Endodermal cell (in vitro differentiated cells): Measurements from ENCODE around the gene SYNDIG1. TPM values are rescaled to one million over a fixed set of nuclear protein-coding genes. Genes with fewer than 3 reads are reported as not detected.

Source experiments
- DNase-seq: peaks from one replicate; pipeline ENCODE4 v3.0.0-alpha.2; 2017
- H3K27ac ChIP-seq: 2 replicates; pipeline ENCODE4 v1.5.1; 2013; ENCODE audit warnings: mild to moderate bottlenecking, low read depth, low read length, moderate library complexity
- H3K27me3 ChIP-seq: 2 replicates; pipeline ENCODE4 v1.6.1; 2013; ENCODE audit warnings: mild to moderate bottlenecking, low read length, moderate library complexity; ENCODE audit not compliant: insufficient read depth, control insufficient read depth, poor library complexity, severe bottlenecking
- H3K36me3 ChIP-seq: 2 replicates; pipeline ENCODE4 v1.7.0; 2013; ENCODE audit warnings: mild to moderate bottlenecking, low read length, moderate library complexity; ENCODE audit not compliant: control insufficient read depth, insufficient read depth
- H3K4me1 ChIP-seq: one replicate; pipeline ENCODE4 v1.7.0; 2013; ENCODE audit warnings: low read length; ENCODE audit not compliant: control insufficient read depth, insufficient read depth
- H3K4me3 ChIP-seq: 2 replicates; pipeline ENCODE4 v1.5.1; 2013; ENCODE audit warnings: mild to moderate bottlenecking, low read length, moderate library complexity
- H3K9ac ChIP-seq: 2 replicates; pipeline ENCODE4 v1.6.1; 2013; ENCODE audit warnings: mild to moderate bottlenecking, low read length, moderate library complexity; ENCODE audit not compliant: poor library complexity, severe bottlenecking; ENCODE audit errors: extremely low read depth
- H3K9me3 ChIP-seq: 2 replicates; pipeline ENCODE4 v1.6.1; 2013; ENCODE audit warnings: mild to moderate bottlenecking, low read length, moderate library complexity; ENCODE audit not compliant: control insufficient read depth
- H3K27ac Mint-ChIP-seq: 2 replicates; pipeline ENCODE4 v1.8.0; 2020; ENCODE audit warnings: mixed read lengths
- H3K27me3 Mint-ChIP-seq: 2 replicates; pipeline ENCODE4 v1.8.0; 2021; ENCODE audit warnings: mild to moderate bottlenecking, mixed read lengths; ENCODE audit not compliant: insufficient read depth
- H3K36me3 Mint-ChIP-seq: 2 replicates; pipeline ENCODE4 v1.8.0; 2020; ENCODE audit warnings: low read depth, mixed read lengths
- H3K4me1 Mint-ChIP-seq: 2 replicates; pipeline ENCODE4 v1.8.0; 2020; ENCODE audit warnings: mixed read lengths
- H3K4me3 Mint-ChIP-seq: 2 replicates; pipeline ENCODE4 v1.8.0; 2020; ENCODE audit warnings: mild to moderate bottlenecking, moderate library complexity, mixed read lengths
- H3K9me3 Mint-ChIP-seq: 2 replicates; pipeline ENCODE4 v1.8.0; 2020; ENCODE audit warnings: mild to moderate bottlenecking, mixed read lengths
- WGBS, 2 experiments: methylation state at CpG; one replicate each; pipeline versions ENCODE4 v1.1.5 to v1.1.7; 2013; ENCODE audit warnings: missing lambda C conversion rate in 2 of 2, mixed read lengths in 1 of 2; ENCODE audit not compliant: insufficient coverage in 1 of 2, insufficient read length in 1 of 2; 5-methylcytosine and 5-hydroxymethylcytosine counted together
- total RNA-seq, 2 donors: library from RNA; stranded (reverse); fragmentation: NEBNext Ultra II Directional in 1 of 2; extraction: Animal tissue kit (Norgen Biotek cat#: 25700) in 1 of 2; gene quantifications; 2 replicates in 1 of 2; 3 replicates in 1 of 2; pipeline ENCODE4 v1.2.1, GENCODE V29; 2021
- TF ChIP-seq, protein P1 (sequence below): fragments of 200-600 bp; sonication (generic); conservative IDR thresholded peaks from 2 replicates; pipeline ENCODE4 v1.5.0; 2021; ENCODE audit warnings: antibody characterized with exemption, mild to moderate bottlenecking

SYNDIG1 gene
- total RNA-seq, 2 donors from 2014 or later = 5.5 to 6.8 TPM

- H3K27ac ChIP-seq = no peak overlapping the region
- H3K36me3 ChIP-seq = no peaks in the 10 kb centered on the region
- WGBS, 2 experiments = 82 to 89% methylated on average over 2 to 5 of the region's 5 CpGs
- H3K27ac Mint-ChIP-seq = no peak overlapping the region
- no peaks in the 10 kb centered on the region for H3K27me3 Mint-ChIP-seq
- H3K9ac ChIP-seq = no peak overlapping the region
- no peak overlapping the region for H3K4me3 ChIP-seq
- H3K27me3 ChIP-seq = no peaks in the 10 kb centered on the region
- H3K4me1 Mint-ChIP-seq = no peaks in the 10 kb centered on the region
- H3K9me3 Mint-ChIP-seq = no peaks in the 10 kb centered on the region
- TF ChIP-seq, protein P1, sequence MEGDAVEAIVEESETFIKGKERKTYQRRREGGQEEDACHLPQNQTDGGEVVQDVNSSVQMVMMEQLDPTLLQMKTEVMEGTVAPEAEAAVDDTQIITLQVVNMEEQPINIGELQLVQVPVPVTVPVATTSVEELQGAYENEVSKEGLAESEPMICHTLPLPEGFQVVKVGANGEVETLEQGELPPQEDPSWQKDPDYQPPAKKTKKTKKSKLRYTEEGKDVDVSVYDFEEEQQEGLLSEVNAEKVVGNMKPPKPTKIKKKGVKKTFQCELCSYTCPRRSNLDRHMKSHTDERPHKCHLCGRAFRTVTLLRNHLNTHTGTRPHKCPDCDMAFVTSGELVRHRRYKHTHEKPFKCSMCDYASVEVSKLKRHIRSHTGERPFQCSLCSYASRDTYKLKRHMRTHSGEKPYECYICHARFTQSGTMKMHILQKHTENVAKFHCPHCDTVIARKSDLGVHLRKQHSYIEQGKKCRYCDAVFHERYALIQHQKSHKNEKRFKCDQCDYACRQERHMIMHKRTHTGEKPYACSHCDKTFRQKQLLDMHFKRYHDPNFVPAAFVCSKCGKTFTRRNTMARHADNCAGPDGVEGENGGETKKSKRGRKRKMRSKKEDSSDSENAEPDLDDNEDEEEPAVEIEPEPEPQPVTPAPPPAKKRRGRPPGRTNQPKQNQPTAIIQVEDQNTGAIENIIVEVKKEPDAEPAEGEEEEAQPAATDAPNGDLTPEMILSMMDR = no peak
- H3K4me1 ChIP-seq = no peaks in the 10 kb centered on the region
- no peak for DNase-seq
- H3K4me3 Mint-ChIP-seq = no peak overlapping the region
- no peaks in the 10 kb centered on the region for H3K36me3 Mint-ChIP-seq
- H3K9me3 ChIP-seq = no peaks in the 10 kb centered on the region
Measured at GRCh38 chr20:24523661-24524060, 54.2 kb downstream of the SYNDIG1 start.

- H3K4me3 ChIP-seq = no peak overlapping the region
- Mint-ChIP-seq H3K9me3 (no peaks in the 10 kb centered on the region), H3K36me3 (no peaks in the 10 kb centered on the region), H3K27me3 (no peaks in the 10 kb centered on the region), H3K4me1 (no peaks in the 10 kb centered on the region), H3K4me3 (no peak overlapping the region), H3K27ac (no peak overlapping the region)
- TF ChIP-seq, protein P1 = no peak
- H3K36me3 ChIP-seq = no peaks in the 10 kb centered on the region
- H3K4me1 ChIP-seq = no peaks in the 10 kb centered on the region
- no peaks in the 10 kb centered on the region for H3K9me3 ChIP-seq
- H3K27me3 ChIP-seq = no peaks in the 10 kb centered on the region
- H3K9ac ChIP-seq = no peak overlapping the region
- DNase-seq = no peak
- 90 to 93% methylated on average over 1 to 3 of the region's 3 CpGs for WGBS, 2 experiments
- no peak overlapping the region for H3K27ac ChIP-seq
Measured at GRCh38 chr20:24528583-24529368, 59.3 kb downstream of the SYNDIG1 start.

GRCh38 chr20:24529369-24529719 is 59.9 kb downstream of the SYNDIG1 start:
- H3K27ac Mint-ChIP-seq = no peak overlapping the region
- no peaks in the 10 kb centered on the region for H3K27me3 ChIP-seq
- no peaks in the 10 kb centered on the region for H3K4me1 Mint-ChIP-seq
- H3K27me3 Mint-ChIP-seq = no peaks in the 10 kb centered on the region
- H3K4me1 ChIP-seq = no peaks in the 10 kb centered on the region
- H3K9me3 Mint-ChIP-seq = no peaks in the 10 kb centered on the region
- no peak overlapping the region for H3K27ac ChIP-seq
- H3K4me3 Mint-ChIP-seq = no peak overlapping the region
- H3K36me3 ChIP-seq = no peaks in the 10 kb centered on the region
- WGBS, 2 experiments = 100% methylated on average over 1 of the region's 1 CpG; no CpG with 5 or more reads in 1 of the 2 experiments
- DNase-seq = no peak
- no peaks in the 10 kb centered on the region for H3K9me3 ChIP-seq
- no peaks in the 10 kb centered on the region for H3K36me3 Mint-ChIP-seq
- no peak overlapping the region for H3K4me3 ChIP-seq
- TF ChIP-seq, protein P1 = no peak
- H3K9ac ChIP-seq = no peak overlapping the region
